GM04503 (cell line): ENCODE results near the gene IRF1.
"Not testable (repeated sequence)": the region's sequence is repeated elsewhere in the genome, so short reads cannot be mapped to it uniquely, and the experiment has no call there.

Source experiments
- DNase-seq: peaks from one replicate; pipeline ENCODE4 v3.0.0-alpha.2; 2012; ENCODE audit warnings: low read depth

IRF1 gene

DNA sequence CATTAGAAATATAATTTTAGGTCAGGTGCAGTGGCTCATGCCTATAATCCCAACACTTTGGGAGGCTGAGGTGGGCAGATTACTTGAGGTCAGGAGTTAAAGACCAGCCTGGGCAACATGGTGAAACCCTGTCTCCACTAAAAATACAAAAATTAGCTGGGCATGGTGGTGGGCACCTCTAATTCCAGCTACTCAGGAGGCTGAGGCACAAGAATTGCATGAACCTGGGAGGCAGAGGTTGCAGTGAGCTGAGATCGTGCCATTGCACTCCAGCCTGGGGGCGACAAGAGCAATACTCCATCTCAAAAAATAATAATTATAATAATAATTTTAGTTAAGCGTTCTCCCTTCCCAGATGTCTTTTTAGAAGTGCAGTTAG, 52.3 kb downstream of the IRF1 start:
- DNase-seq: not testable (repeated sequence)

DNA sequence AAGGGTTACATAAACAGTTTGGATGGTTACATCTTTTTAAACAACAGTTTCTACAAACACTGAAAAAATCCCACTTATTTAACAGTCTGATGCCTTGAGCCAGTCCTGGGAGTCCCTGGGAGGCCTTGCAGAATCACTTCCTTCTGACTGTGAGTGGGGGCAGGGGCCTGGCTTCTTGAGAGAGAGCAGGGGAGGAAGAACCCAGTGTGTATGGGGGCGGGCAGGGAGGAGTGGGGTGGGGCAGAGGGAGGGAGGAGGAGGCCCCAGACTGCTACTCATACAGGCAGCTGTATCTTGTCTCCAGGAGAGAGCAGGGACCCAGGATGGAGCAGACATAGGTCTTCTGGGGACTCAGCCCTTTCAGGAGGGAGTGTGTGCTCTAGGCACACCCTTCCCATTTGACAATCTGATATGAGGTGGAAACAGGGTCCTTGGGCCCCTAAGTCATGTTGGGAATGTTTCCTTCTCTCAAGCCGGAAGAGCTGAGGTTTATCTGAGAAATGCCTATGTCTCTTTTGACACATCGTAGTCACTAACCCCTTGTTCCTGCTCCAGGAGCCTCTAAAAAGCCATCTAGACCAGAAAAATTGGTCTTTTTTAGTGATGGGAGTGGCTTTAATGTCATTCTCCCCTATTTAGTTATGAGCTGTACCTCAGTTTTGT, 52.8 kb downstream of the IRF1 start:
- DNase-seq: peak; percentile 80

DNA sequence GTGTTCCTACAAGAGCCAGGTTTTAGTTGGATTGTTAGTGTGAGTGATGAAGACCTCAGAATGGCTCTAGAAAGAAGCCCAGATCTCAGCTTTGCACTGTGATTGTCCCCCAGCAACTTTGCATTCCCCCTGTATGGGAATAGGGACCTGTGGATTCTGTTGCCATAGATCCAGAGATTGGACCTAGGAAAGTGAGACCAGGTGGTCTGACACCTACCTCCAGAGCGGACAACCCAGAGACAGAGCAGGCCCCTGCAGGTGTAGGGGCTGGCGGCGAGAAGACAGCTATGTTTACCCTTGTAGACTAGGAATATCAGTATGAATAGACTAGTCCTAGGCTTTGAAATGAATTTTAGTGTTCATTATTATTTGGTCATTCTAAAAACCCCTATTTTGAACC, 53.6 kb downstream of the IRF1 start:
- DNase-seq: no peak

DNA sequence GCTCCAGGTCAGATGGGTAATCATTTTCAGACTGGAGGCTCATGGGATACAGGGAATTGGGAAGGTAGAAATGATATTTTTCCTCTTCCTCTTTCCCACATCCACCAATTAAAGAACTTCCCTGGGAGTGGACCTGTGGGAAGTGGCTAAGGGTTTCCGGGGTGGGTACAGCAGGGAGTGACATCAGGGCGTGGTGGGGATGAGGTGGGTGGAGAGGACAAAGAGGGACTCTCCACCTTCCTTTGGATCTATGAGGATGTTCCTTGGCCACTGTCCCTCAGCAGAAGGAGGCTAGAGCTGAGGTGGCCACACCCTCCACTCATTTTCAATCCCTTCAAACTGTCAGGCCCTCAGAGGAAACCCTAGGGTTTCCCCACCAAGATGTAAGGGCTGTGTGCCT, 54.7 kb downstream of the IRF1 start:
- DNase-seq: no peak

DNA sequence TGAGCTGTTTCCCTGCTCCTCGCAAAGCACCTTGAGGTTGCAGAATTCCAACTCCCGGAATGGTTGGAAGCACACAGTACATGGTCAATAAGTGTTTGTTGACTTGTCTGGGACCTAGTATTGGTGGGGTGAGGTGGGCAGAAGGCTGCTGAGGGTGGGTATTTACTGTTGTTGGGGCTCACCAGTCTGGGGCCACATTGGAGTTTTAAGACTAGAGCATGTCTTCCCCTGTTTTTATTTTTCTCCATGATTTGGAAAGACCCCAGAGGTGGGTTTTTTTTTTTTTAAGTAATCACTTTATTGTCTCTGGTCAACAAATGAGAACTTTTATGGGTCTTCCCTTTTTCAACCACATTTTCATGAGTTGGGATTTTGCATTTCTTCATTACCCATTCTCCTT, 55.1 kb downstream of the IRF1 start:
- no peak for DNase-seq

DNA sequence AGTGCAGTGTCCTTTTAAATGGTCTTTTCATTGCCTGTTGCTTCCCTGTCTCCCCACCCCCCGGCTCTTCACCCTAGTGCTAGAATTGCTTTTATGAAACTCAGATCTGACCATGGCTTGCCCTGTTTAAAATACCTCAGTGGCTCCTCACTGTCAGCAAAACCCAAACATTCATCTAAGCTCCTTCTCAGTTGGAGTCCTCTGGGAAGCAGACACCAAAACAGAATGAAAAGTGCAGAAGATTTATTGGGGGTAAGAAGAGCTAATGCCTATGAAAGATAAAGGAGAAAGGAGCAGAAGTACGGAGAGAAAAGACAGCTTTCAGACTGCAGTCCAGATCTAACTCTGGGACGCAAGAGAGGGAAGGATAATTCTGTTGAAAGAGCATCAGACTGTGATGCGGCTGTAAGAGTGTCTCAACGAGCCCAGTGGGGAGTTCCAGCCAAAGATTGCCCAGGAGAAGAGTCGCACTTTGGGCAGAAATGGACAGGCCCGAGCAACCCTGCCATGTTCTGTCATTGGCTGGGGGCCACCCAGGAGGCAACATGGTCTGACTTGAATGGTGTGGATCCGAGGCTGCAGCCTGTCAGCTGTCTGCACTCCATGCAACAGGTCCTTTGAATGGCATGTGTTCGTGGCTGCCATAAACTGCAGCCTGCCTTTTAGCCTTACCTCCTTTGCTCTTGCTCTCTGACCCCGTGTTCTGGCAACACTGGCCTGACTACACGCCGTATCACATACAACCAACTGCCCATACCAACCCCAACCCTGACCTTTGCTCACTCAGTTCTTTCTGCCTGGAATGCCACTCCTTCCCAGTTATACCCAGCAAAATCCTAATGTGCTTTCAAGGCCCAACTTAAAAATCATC, 55.9 kb downstream of the IRF1 start:
- no peak for DNase-seq

DNA sequence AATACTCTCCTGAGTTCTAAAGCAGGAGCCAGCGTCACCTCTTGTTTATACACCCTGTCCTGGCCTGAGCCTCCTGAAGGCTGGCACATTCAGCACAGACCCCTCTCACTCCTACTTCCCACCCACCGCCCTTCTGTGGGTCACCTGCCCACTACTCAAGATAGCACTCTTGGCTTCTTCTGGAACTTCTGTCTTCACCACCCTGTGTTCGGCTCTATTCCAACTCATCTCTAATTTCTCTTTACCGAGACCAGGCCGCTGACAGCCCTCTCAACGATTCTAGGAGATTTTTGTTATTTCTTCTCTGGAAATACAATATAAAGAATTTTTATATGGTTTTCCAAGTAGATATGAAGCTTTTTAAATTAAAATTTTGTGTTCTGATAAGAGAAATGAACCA, 57.4 kb downstream of the IRF1 start:
- no peak for DNase-seq

DNA sequence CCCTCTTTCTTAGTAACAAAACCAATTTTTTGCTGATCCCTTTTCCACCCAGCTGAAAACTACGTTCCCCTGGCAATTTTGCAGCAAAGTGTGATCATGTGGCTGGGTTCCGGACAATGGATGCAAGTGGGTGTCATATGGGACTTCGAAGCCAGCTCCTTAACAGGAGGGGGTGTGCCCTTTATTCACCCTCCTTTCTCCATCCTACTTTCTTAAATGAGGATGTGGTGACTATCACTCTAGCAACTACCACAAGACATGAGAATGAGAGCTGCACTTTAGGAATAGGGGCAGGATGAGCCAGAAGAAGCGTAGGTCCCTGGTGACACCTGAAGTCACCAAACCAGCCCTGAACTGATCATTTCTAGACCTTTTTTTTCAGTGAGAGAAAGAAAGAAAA, 58.9 kb downstream of the IRF1 start:
- DNase-seq: no peak
